Tibial nerve (tissue), 4 donors: ENCODE data around the gene MEIS2. TPM values are rescaled to one million over a fixed set of nuclear protein-coding genes. Genes with fewer than 3 reads are reported as not detected.

Source experiments
- DNase-seq, 2 donors: peaks; one replicate each; pipeline ENCODE4 v3.0.0-alpha.2; 2019; ENCODE audit warnings: low spot score in 2 of 2
- H3K27ac ChIP-seq, 4 donors: fragments of 200-600 bp; sonication (generic) in 3 of 4; one replicate each; pipeline ENCODE4 v1.5.1; 2017 to 2019; ENCODE audit warnings: mild to moderate bottlenecking in 1 of 4
- H3K27me3 ChIP-seq, 2 donors: fragments of 200-600 bp; sonication (generic) in 1 of 2; one replicate each; pipeline versions ENCODE4 v1.5.1 to v1.6.0; 2017 to 2019
- H3K36me3 ChIP-seq, 3 donors: fragments of 200-600 bp; sonication (generic); one replicate each; pipeline ENCODE4 v1.5.1; 2018 to 2019
- H3K4me1 ChIP-seq, 4 donors: fragments of 200-600 bp; sonication (generic) in 3 of 4; one replicate each; pipeline ENCODE4 v1.5.1; 2017 to 2019
- H3K4me3 ChIP-seq, 4 donors: fragments of 200-600 bp; sonication (generic) in 3 of 4; one replicate each; pipeline ENCODE4 v1.5.1; 2017 to 2019; ENCODE audit warnings: mild to moderate bottlenecking in 1 of 4, moderate library complexity in 1 of 4
- H3K9me3 ChIP-seq, 4 donors: fragments of 200-600 bp; sonication (generic) in 3 of 4; one replicate each; pipeline ENCODE4 v1.5.1; 2017 to 2019
- EP300 ChIP-seq, 2 donors: sonication (generic); formaldehyde crosslinking; IDR thresholded peaks; one replicate each; pipeline ENCODE4 v1.6.1; 2017; ENCODE audit warnings: antibody characterized with exemption in 2 of 2, mild to moderate bottlenecking in 1 of 2
- POLR2A ChIP-seq, 2 donors: fragments of 450-650 bp; IDR thresholded peaks; one replicate each; pipeline ENCODE4 v1.6.1; 2017; ENCODE audit warnings: antibody characterized with exemption in 2 of 2, mild to moderate bottlenecking in 2 of 2, moderate library complexity in 2 of 2
- WGBS, 2 donors: methylation state at CpG; one replicate each; pipeline ENCODE4 v1.1.5; 2018; 5-methylcytosine and 5-hydroxymethylcytosine counted together
- total RNA-seq, 4 donors: library from RNA; depleted of rRNA; stranded (reverse); fragments of >200 nt; gene quantifications; one replicate each; pipeline ENCODE4 v1.1.0, GENCODE V29; 2016
- TF ChIP-seq, protein P1 (sequence below), 5 experiments: fragments of 200-600 bp in 3 of 5; fragments of 450-650 bp in 2 of 5; sonication (generic) in 3 of 5; IDR thresholded peaks; one replicate each; pipeline ENCODE4 v1.5.1; 2016 to 2019; ENCODE audit warnings: antibody characterized with exemption in 5 of 5, mild to moderate bottlenecking in 3 of 5, moderate library complexity in 2 of 5

The MEIS2 gene
- total RNA-seq, 4 donors from 2014 or later: 9.4 to 15.7 (median 14.3) TPM

DNA sequence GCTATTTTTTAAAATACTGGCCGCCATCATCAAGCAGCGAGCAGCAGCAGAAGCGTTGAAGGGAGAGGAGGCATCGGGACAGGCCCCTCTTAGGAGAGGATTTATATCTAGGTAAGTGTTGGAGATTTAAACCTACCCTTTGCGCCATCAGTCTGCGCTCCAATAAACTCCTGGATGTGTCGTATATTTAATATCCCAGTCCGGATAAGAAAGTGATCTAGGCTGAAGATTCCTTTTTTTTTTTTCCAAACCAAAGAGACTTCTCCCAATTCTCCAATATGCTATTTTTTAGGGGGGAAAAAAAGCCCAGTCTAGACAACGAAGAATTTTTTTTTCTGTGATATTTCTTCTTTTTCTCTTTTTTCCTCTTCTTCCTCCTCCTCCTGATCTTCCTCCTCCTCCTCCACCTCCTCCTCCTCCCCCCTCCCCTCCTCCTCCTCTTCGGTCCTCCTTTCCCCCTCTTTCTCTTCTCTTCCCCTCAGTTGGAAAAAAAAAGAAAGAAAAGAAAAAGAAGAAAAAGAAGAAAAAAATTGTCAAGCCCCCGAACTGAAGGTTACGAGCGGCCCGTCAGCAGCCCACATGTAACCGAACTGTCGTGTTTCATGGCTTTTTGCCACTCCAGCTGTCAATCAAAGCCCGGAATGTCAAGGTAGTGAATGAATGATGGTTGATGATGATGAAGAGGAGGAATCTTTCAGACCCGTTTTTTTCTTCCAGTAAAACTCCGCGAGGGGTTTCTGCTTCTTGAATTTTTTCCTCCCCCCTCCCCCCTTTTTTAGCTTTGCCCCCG is 835 bp downstream of the MEIS2 start:
- 2 to 3% methylated on average over 21 of the region's 21 CpGs for WGBS, 2 donors
- DNase-seq: peak in 1 of 2 donors; percentile 37
- Histone ChIP-seq H3K27ac (peak overlapping the region; percentile 75 to 89 (median 82)), H3K4me1 (peaks cover 0 to 71% (median 17%) of the 10 kb centered on the region in 4 donors), H3K4me3 (peak overlapping the region; percentile 44 to 75 (median 59)), H3K27me3 (peaks cover 0 to 92% of the 10 kb centered on the region in 2 donors), H3K9me3 (no peaks in the 10 kb centered on the region), H3K36me3 (no peaks in the 10 kb centered on the region)
- TF ChIP-seq, protein P1, sequence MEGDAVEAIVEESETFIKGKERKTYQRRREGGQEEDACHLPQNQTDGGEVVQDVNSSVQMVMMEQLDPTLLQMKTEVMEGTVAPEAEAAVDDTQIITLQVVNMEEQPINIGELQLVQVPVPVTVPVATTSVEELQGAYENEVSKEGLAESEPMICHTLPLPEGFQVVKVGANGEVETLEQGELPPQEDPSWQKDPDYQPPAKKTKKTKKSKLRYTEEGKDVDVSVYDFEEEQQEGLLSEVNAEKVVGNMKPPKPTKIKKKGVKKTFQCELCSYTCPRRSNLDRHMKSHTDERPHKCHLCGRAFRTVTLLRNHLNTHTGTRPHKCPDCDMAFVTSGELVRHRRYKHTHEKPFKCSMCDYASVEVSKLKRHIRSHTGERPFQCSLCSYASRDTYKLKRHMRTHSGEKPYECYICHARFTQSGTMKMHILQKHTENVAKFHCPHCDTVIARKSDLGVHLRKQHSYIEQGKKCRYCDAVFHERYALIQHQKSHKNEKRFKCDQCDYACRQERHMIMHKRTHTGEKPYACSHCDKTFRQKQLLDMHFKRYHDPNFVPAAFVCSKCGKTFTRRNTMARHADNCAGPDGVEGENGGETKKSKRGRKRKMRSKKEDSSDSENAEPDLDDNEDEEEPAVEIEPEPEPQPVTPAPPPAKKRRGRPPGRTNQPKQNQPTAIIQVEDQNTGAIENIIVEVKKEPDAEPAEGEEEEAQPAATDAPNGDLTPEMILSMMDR (IDR thresholded peaks at IDR 0.05): no peak
- TF ChIP-seq EP300 (IDR thresholded peaks at IDR 0.05): peak in 1 of 2 donors; percentile 17
- no peak for TF ChIP-seq POLR2A (IDR thresholded peaks at IDR 0.05)

DNA sequence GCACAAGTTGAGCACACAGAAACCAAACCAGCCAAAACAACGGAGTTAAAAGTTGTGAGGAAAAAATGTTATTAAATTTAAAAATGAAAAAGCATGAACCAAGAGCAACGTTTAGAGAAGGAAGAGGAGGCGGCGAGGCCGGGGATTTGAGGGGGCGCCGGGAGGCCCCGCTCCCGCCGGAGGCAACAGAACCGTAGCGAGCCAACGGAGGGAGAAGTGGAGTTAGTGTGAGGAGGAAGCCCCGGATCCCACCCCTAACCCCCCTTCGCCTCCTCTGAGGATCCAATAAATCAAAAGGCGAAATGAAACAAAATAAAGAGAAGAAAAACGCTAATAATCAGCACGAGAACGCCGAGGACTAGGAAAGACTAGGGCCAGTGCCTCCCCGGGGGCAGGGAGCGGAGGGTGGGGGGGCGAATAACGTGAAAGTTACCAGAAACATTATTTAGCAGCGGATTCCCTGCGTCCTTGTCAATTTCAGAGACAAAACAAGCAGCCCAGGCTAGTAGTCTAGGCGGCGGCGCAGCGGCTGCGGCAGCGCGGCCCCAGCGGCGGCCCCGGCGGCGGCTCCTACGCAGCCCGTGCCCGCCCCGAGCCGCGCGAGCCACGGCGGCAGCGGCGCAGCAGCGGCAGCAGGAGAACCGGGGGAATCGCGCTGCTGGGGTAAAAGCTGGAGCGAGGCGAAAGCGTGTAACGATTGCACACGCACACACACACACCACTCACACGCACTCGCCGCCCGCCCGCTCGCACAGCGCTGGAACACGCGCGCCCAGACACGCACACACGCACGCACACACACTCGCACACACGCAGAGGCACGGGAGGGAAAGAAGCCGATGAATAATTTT is 1.7 kb downstream of the MEIS2 start:
- H3K36me3 ChIP-seq: no peaks in the 10 kb centered on the region
- peaks cover 0 to 79% (median 17%) of the 10 kb centered on the region in 4 donors for H3K4me1 ChIP-seq
- H3K27ac ChIP-seq: peak overlapping the region; percentile 11 to 89 (median 64)
- WGBS, 2 donors: 1 to 2% methylated on average over 65 to 74 of the region's 75 CpGs
- DNase-seq: peak in 1 of 2 donors; percentile 20
- peaks cover 0 to 90% of the 10 kb centered on the region in 2 donors for H3K27me3 ChIP-seq
- H3K9me3 ChIP-seq: no peaks in the 10 kb centered on the region
- H3K4me3 ChIP-seq: peak overlapping the region; percentile 44 to 75 (median 59)
- TF ChIP-seq POLR2A (IDR thresholded peaks at IDR 0.05) (peak in 1 of 2 donors; percentile 17), EP300 (IDR thresholded peaks at IDR 0.05) (no peak)
- TF ChIP-seq, protein P1 (IDR thresholded peaks at IDR 0.05): peak in 1 of 5 experiments; percentile 3

DNA sequence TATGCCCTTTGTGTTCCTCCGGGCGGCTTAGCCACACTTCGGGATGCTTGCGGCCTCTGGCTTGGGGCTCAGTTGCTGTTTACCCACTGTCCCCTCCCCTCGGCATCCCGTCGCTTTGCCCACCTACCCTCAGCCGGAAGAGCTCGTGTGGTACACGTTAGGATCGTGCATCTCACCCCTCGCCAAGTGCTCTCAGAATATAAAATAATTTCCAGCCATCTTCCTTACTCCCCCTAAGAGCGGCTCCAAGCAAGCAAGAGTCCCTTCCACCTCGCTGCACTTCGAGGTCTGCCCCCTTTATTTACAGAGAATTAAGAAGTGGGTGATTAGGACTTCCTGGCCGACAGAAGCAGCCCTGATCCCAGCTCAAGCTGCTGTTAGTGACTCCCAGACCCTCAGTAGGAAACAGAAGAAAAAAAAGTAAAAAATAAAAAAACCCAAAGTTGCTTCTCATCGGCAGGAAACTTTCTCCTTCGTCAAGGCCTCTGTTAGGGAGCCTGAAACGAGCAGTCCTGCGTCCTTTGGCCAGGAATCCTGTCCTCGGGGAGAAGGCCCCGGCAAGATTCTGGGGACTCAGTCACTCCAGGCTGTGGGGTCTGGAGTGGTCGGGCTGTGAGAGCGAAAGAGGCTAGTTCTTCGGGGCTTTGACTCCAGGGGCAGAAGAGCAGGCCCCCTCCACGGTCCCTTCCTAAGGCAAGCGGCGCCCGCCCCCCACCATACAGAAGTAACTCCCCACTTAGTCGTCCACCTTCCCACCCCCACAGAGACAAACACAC is 3.0 kb downstream of the MEIS2 start:
- TF ChIP-seq, protein P1 (IDR thresholded peaks at IDR 0.05): no peak
- TF ChIP-seq EP300 (IDR thresholded peaks at IDR 0.05): no peak
- TF ChIP-seq POLR2A (IDR thresholded peaks at IDR 0.05): no peak
- H3K27me3 ChIP-seq: peaks cover 0 to 85% of the 10 kb centered on the region in 2 donors
- no peaks in the 10 kb centered on the region for H3K36me3 ChIP-seq
- H3K27ac ChIP-seq: peak overlapping the region; percentile 21 to 89 (median 48)
- H3K4me1 ChIP-seq: peaks cover 0 to 71% (median 14%) of the 10 kb centered on the region in 4 donors
- 16 to 28% methylated on average over 30 of the region's 30 CpGs for WGBS, 2 donors
- no peak for DNase-seq
- peak overlapping the region; percentile 44 to 63 (median 51) for H3K4me3 ChIP-seq
- no peaks in the 10 kb centered on the region for H3K9me3 ChIP-seq

- no peaks in the 10 kb centered on the region for H3K9me3 ChIP-seq
- WGBS, 2 donors: 16 to 37% methylated on average over 19 of the region's 19 CpGs
- H3K27ac ChIP-seq: peak overlapping the region in 2 of 4 donors; percentile 40 to 89
- peaks cover 0 to 65% (median 12%) of the 10 kb centered on the region in 4 donors for H3K4me1 ChIP-seq
- H3K4me3 ChIP-seq: peak overlapping the region; percentile 7 to 63 (median 50)
- H3K27me3 ChIP-seq: peaks cover 0 to 78% of the 10 kb centered on the region in 2 donors
- H3K36me3 ChIP-seq: no peaks in the 10 kb centered on the region
- TF ChIP-seq, protein P1 (IDR thresholded peaks at IDR 0.05): no peak
- no peak for DNase-seq
These were observed 3.7 kb downstream of the MEIS2 start for GRCh38 chr15:37096558-37097143.
